ENCODE results near the gene PRG3. TPM values are rescaled to one million over a fixed set of nuclear protein-coding genes. Genes with fewer than 3 reads are reported as not detected.
A peak's percentile ranks its signal among the peaks of the same experiment; 100 is the strongest.

Gene PRG3
- total and polyA plus RNA-seq, 9 of the 15 experiments (the other 6 are each of a cell fraction or from before 2014, with no cell fraction given): 0.18 to 0.55 (median 0.38) TPM; not detected in 6

GRCh38 chr11:57330029-57330428 lies 50.9 kb downstream of the PRG3 start:
- no peak overlapping the region for H3K4me3 ChIP-seq
- no peak overlapping the region for H3K4me2 ChIP-seq (ENCODE audit: insufficient read depth, low read length)
- no peaks in the 10 kb centered on the region for H3K9me3 ChIP-seq (replicated peaks; ENCODE audit: control insufficient read depth, insufficient read depth, low read depth, low read length)
- FAIRE-seq (no peak), DNase-seq (ENCODE audit: extremely low read depth in 1 of 4, low spot score in 3 of 4) (no peak), ATAC-seq (no peak)
- CTCF ChIA-PET (ENCODE audit: low intra/inter-chr PET ratio): no interaction called here
- WGBS (ENCODE audit: insufficient coverage, low coverage, missing lambda C conversion rate): 97% methylated on average over 9 of the region's 9 CpGs
- in situ Hi-C loops (cut with MboI) (no loop called here), intact Hi-C loops (cut with micrococcal nuclease) (no loop called here)
- H3K27ac ChIP-seq (ENCODE audit: extremely low read depth, low read depth, low read length): no peak overlapping the region
- peaks cover 92% of the 10 kb centered on the region for H3K36me3 ChIP-seq (ENCODE audit: control insufficient read depth, insufficient read depth, low read length)
- no TSS peak for BruUV-seq (replicated peaks)
- H3K4me1 ChIP-seq (replicated peaks in 1 of 2; ENCODE audit: control insufficient read depth in 2 of 2, insufficient read depth in 2 of 2, low read length in 2 of 2): peaks cover 21 to 25% of the 10 kb centered on the region in 2 experiments; a peak in 4 of 5 replicates
- TF ChIP-seq FOXK2 (conservative IDR thresholded peaks at IDR 0.05 in 1 of 2, IDR thresholded peaks at IDR 0.05 in 1 of 2; ENCODE audit: low read depth in 2 of 2) (no peak), BRCA1 (IDR thresholded peaks at IDR 0.05) (no peak), BRCA1 (CRISPR knock-in tag; IDR thresholded peaks at IDR 0.05) (0 out of 2 replicates have a peak, but pooled peaks have one; percentile 33)
- H3K9ac ChIP-seq (ENCODE audit: insufficient read depth in 1 of 2, low read depth in 2 of 2, low read length in 2 of 2): 0 out of 4 replicates have a peak overlapping the region, but pooled peaks of 1 of the 2 experiments have one; percentile 7
- POLR2A ChIA-PET: interaction anchor here (0.6 to 1.3 kb wide), 3 partner anchors 10 to 500 kb away, joined by 3 to 4 read pairs (median 4); no protein-coding TSS in a partner anchor
- no peak overlapping the region for H2AFZ ChIP-seq (ENCODE audit: low read depth, low read length)
- no peaks in the 10 kb centered on the region for H3K27me3 ChIP-seq (ENCODE audit: control insufficient read depth in 2 of 2, insufficient read depth in 2 of 2, low read length in 2 of 2)
- peaks cover 28% of the 10 kb centered on the region for H3K79me2 ChIP-seq (ENCODE audit: control insufficient read depth, insufficient read depth, low read length)
- no peaks in the 10 kb centered on the region for H3K9me1 ChIP-seq (ENCODE audit: control insufficient read depth, insufficient read depth, low read length)
- H4K20me1 ChIP-seq (replicated peaks; ENCODE audit: control insufficient read depth, insufficient read depth, low read length): no peaks in the 10 kb centered on the region; the same call in 1 of the 2 replicates

GRCh38 chr11:57327721-57328120 lies 53.2 kb downstream of the PRG3 start:
- FAIRE-seq: no peak
- ChIA-PET CTCF (ENCODE audit: low intra/inter-chr PET ratio) (no interaction called here), POLR2A (interaction anchor here (0.7 to 1.7 kb wide), 2 partner anchors 18 to 19 kb away, joined by 4 to 5 read pairs; no protein-coding TSS in a partner anchor)
- Histone ChIP-seq H3K9me1 (ENCODE audit: control insufficient read depth, insufficient read depth, low read length) (peaks cover 5% of the 10 kb centered on the region), H3K9me3 (replicated peaks; ENCODE audit: control insufficient read depth, insufficient read depth, low read depth, low read length) (no peaks in the 10 kb centered on the region), H3K36me3 (ENCODE audit: control insufficient read depth, insufficient read depth, low read length) (peaks cover 71% of the 10 kb centered on the region), H3K4me1 (replicated peaks in 1 of 2; ENCODE audit: control insufficient read depth in 2 of 2, insufficient read depth in 2 of 2, low read length in 2 of 2) (peaks cover 28 to 33% of the 10 kb centered on the region in 2 experiments), H3K79me2 (ENCODE audit: control insufficient read depth, insufficient read depth, low read length) (peaks cover 22% of the 10 kb centered on the region), H3K27ac (ENCODE audit: extremely low read depth, low read depth, low read length) (no peak overlapping the region), H2AFZ (ENCODE audit: low read depth, low read length) (no peak overlapping the region), H4K20me1 (replicated peaks; ENCODE audit: control insufficient read depth, insufficient read depth, low read length) (peaks cover 7% of the 10 kb centered on the region), H3K27me3 (ENCODE audit: control insufficient read depth in 2 of 2, insufficient read depth in 2 of 2, low read length in 2 of 2) (no peaks in the 10 kb centered on the region), H3K4me2 (ENCODE audit: insufficient read depth, low read length) (no peak overlapping the region), H3K4me3 (no peak overlapping the region), H3K9ac (ENCODE audit: insufficient read depth in 1 of 2, low read depth in 2 of 2, low read length in 2 of 2) (no peak overlapping the region)
- no peak for ATAC-seq
- no TSS peak for BruUV-seq (replicated peaks)
- DNase-seq (ENCODE audit: extremely low read depth in 1 of 4, low spot score in 3 of 4): no peak
- in situ Hi-C loops (cut with MboI) (no loop called here), intact Hi-C loops (cut with micrococcal nuclease) (loop anchor here (5.0 kb wide), 1 partner anchor 50 kb away; no protein-coding TSS in a partner anchor)
- no peak for TF ChIP-seq FOXM1 (IDR thresholded peaks at IDR 0.05; ENCODE audit: low read depth)
- TF ChIP-seq FOXM1 (CRISPR knock-in tag; IDR thresholded peaks at IDR 0.05; ENCODE audit: low read depth): no peak
- no peak for TF ChIP-seq ZKSCAN8 (CRISPR knock-in tag; IDR thresholded peaks at IDR 0.05)
- no peak for TF ChIP-seq MYC (IDR thresholded peaks at IDR 0.05; ENCODE audit: low read depth, low read length)
- no peak for TF ChIP-seq MYC (CRISPR knock-in tag; IDR thresholded peaks at IDR 0.05; ENCODE audit: borderline replicate concordance, low read depth)
- no peak for TF ChIP-seq ZNF12 (CRISPR knock-in tag; IDR thresholded peaks at IDR 0.05)
- no peak for TF ChIP-seq ZNF445 (CRISPR knock-in tag; IDR thresholded peaks at IDR 0.05; ENCODE audit: low read depth)
- TF ChIP-seq PYGO2 (tag; IDR thresholded peaks at IDR 0.05): no peak
- TF ChIP-seq ZBTB33 (CRISPR knock-in tag; IDR thresholded peaks at IDR 0.05): no peak
- no peak for TF ChIP-seq KAT7 (CRISPR knock-in tag; IDR thresholded peaks at IDR 0.05; ENCODE audit: borderline replicate concordance)
- no peak for TF ChIP-seq MYNN (IDR thresholded peaks at IDR 0.05)
- no peak for TF ChIP-seq MYNN (CRISPR knock-in tag; IDR thresholded peaks at IDR 0.05)
- WGBS (ENCODE audit: insufficient coverage, low coverage, missing lambda C conversion rate): 92% methylated on average over 5 of the region's 5 CpGs

All from K562 (cell line).